NCI-H1092 treated with DMSO at 0.1 percent for 48 hours (cell line): Measurements from ENCODE around the gene ANGPTL2.

Source experiments
- DNase-seq: peaks from one replicate; lab custom pipeline; 2025; lab: John Stamatoyannopoulos, UW

Gene ANGPTL2

DNA sequence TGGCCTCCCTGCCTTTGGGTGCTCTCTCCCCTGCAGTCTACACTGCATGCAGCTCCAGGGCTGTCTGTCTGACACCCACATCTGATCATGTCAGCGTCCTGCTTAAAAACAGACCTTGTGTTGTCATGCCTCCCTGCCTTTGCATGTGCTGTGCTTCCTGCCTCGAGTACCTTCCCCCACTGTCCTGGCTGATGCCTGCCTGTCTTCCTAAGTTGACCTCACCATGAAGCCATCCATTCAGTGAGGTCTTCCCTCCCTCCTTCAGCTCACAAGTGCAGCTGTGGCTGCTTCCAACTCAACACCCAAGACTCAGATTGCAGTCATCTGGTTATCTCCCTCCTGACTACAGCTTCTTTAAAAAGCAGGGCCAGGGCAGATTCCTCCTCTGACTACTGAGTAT, 5.5 kb downstream of the ANGPTL2 start:
- DNase-seq, result no peak

DNA sequence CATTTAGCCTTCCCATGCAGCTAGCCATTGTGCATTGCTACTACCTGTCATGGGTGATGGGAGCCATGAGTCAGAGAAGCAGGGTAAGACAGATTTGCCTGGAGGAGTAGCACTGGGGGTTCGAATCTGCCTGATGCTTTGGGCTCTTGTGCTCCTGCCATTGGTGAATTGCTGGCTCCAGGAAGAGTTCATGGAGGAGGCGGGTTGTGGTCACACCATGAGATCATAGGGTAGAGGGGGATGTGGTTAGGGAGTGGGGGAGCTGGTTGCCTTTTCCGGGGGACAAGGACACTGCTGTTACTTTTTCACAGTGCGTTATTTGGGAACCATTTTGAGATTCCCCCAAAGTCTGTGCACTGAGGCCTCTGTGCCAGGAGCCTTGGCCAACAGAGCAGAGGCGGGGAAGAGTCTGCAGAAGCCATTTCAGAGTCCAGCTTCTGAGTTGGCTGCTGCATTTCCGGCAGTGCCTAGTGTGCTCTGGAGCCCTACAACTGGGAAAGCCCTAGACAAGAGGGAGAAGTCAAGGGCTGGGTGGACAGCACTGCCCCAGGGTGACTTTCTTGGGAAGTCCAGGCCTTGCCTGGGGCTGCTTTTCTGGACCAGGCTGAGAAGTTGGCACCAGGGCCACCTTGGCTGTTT, 6.2 kb downstream of the ANGPTL2 start:
- no peak for DNase-seq

DNA sequence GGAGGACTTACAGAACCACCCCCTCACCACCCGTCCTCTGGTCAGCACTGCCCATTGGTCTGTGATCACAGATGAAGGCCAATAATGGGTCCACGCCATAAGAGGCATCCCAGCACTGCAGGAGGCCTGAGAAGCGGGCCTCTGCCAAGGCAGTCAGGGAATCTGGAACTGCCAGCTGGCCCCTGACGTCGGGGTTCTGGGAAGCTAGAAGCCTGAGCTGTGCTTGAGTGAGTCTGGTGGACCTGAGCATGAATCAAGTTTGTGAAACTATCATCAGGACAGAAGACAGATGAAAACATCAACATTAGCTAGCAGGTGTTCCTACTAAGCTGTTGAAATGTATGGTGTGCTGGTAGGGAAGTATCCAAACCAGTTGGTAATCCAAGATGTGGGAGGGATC, 7.8 kb downstream of the ANGPTL2 start:
- DNase-seq, result no peak

DNA sequence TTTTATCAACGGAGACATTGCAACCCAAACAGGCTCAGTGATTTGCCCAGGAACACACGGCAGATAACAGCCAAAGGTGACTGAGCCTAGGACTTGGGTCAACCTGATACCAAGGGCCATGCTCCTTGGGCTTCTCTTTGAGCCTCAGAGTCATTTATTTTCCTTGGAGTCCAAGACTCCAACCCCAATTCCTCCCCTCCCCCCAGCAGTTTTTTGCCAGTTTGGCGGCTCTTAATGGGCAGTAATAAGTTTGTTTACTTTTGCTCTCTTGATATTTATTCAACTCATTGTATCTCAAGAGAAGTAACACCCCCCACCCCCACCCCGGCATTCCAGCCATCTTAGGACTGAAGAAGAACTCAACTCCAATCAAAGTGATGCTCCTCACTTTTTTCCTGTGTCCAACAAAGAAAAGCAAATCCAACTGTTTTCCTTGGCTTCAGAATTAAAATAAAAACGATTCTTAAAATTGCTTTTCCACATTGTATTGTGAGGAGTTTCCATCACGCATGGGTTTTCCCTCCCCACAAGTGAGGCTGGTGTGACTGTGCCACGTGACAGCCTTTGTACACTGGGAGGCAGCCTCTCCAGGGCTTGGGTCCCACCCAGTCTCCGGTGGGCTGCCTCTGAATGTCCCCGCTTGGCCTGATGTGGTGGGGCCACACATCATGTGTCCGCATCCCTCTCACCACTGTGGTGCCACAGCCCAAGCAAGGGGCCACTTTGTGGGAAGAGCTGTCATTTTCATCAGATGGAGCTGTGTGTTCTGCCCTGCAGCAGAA, 9.1 kb downstream of the ANGPTL2 start:
- no peak for DNase-seq

DNA sequence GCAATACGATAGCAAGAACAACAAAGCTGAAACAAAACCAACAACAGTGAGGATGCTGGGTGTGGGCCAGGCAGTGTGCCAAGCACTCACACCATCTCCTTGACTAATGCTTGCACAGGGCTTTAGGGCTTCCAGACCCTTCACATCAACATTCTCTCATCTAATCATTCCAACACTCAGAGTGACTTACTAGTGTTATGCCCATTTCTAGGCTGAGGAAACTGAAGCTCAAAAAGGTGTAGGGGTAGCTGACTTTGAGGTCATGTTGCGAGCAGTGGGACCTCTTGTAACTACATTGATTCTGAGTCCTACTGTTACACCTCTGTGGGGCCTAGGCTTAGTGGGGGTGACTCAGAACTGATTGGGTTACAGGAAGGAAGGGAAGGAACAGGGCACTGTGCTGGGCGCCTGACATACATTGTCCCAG, 9.7 kb downstream of the ANGPTL2 start:
- DNase-seq, result no peak

DNA sequence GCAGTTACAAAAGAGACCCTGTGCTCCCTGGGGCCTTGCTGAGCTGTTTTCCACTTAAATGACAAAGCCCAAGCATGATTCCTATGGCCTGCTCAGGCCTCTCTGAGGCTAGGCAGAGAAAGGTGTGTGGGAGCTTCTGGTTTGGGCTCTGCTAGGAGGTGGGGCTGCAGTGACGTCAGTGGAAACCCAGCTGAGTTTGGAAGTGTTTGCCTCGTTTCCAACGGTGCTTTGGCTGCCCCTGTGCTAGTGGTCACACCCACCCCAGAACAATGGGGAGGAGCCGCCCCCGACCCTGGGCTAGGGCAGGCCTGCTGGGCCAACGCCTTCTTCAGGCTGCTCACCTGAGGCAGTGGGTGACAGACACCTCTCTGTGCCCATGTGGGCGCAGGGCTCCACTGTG, 10.4 kb downstream of the ANGPTL2 start:
- DNase-seq, result no peak

DNA sequence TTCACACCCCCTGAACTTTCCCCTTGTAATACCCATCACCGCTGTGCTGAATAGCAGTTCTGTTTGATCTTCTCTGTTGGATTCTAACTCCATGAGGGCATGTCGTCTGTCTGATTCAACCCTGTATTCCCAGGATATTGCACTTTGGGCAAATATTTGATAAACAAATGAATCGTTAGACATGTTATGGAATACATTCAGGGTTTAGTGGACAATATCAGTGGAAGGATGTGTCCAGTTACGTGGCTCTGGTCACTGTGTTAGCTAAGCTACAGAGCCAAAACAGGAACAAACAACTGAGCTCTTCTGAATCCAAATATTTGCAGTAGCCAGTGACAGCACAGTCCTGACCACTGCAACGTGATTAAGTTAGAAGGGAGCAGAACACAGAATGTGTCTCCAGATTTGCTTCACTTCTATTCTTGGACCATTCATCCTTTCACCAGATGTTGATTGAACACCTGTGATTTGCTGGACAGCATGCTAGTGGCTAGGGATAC, 13.2 kb downstream of the ANGPTL2 start:
- no peak for DNase-seq

DNA sequence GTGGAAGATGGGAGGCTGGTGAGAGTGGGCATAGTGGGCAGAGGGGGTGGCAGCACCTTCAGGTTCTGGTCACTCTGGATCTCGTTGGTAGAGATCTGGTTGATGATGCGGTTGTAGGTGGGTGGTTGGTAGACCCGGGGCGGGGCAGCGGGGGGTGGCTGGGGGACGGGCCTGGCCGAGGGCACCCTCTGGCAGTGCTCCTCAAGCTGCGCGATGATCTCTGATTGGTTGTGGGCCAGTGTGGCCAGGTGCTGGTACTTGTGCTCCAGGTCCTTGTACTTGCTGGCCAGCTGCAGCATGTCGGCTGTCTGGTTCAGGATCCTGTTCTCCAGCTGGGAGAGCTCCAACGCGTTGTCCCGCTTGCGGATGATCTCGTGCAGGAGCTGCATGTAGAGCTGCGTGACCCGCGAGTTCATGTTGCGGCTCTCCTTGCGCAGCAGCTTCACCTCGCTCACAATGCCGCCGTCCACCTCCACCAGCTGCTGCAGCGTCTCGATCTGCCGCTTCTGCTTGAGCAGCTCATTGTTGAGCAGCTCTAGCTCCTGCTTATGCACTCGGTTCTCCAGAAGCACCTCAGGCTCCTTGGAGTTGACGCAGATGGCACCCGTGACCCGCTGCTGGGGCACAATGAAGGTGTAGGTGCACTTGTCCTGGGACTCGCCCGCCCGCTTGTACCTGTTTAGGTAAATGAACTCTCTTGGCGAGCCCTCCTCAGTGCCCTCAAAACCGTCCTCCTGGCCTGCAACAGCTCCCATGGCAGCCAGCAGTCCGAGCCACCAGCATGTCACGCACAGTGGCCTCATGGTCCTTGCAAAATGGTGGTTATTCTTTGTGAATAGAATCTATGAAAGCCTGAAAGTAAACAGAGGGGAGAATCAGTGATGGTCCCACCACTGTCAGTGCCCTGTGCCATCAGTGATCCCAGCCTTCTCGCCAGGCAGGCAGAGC, 14.2 kb downstream of the ANGPTL2 start:
- no peak for DNase-seq

DNA sequence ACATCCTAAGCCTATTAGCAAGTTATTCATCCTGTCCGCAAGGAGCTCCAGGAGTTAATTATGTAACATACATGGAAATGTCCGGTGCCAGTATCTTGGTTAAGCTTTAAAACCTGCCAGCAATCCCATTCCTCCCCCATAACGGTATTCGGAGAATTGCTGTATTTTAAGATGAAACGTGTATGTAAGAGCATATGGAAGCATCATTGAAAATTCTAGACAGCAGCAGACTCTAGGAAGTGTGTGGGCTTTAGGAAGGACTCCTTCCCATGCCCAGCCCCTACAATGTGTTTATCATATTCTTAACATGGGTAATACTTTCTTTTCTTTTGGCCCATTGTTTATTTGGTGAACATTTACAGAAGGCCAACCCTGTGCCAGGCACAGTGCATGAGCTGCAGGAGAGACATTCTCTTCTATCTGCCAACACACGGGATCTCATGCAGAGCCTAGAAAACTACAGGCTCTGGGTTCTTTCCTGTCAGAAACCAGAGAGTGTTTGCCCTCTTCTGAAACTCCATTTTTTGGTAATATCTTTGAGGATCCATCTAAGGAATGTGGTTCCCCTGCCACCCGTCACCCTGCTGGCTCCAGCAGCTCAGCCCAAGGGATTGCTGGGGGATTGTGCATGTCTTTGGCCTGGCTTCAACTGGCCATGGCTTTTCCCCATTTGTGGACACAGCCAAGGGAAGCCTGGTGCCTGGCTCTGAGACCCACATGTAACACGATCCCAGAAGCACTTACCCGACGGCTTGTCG, 15.1 kb downstream of the ANGPTL2 start:
- no peak for DNase-seq

DNA sequence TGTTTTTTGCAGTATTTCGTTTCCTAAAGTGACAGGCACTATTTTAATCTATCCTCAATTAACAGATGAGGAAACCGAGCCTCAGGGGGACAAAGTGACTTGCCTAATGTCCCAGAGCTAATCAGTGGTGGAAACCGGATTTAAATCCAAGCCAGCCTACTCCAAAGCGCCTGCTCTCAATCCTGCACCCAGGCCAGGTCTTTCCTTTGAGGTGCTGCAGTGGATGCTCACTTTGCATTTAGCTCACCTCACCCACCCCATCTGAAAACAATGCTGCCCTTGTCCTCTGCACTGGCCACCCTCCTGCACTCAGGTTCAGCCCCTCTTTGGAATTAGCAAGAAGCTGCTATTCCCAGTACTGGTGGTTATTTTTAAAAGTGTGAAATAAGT, 16.0 kb downstream of the ANGPTL2 start:
- DNase-seq, result no peak

DNA sequence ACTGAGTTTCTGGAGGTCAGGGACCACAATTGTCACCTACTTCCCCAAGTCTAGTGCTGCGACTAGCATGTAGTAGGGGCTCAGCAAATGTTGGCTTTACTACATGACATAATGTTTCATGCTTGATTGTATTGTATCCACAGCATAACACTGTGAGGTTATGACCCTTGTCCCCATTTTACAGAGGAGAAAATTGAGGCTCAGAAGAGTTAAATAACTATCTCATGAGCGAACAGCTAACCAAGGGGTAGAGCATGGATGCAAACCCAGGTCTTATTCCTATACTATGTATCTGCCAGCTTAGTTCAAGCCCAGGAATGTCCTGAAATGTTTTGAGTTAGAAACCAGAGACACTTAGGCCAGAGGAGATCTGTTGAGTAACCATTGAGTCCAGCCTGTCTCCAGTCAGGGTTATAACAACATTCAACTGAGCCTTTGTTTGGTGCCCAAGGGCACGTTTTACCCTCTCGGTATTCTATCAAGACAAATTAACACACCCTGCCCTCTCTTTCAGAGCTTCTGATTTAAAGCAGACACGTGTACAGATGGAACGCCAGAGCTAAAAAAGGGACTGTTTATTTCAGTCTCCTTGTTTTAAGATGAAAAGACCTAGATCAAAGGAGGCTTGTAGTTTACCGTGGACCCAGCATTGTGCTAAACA, 16.5 kb downstream of the ANGPTL2 start:
- no peak for DNase-seq

DNA sequence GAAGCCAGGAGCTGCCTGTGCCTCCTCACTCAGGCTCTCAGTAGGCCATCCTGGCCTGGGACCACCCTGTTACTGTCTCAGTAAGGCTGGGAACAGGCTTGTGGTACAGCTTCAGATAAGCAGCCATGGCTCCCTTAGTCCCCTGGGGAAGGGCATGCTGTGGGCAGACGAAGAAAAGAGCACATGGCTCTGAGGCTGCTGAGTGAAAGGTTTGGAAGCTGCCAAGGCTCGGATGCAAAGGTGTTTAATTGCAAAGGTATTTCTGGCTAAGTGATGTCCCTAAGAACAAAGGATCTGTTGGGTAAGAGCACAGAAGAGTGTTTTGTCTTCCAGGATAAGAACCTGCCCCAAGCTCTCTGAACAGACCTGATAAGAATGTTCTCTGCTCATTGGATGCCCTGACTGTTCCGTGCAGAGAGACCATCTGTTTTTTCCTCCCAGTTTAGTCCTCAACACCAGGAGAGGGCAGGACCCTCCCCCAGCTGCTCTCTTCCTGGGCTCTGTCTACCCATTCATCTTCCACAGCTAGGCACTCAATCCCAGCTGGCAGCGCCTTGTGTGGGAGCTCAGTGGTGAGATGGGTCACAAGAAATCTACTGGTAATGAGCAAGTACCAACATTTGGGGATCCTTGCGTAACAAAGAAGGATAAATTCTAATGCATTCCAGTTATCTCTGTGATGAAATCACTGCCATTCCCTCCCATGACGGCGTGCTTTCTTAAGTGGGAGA, 17.7 kb downstream of the ANGPTL2 start:
- DNase-seq, result no peak

DNA sequence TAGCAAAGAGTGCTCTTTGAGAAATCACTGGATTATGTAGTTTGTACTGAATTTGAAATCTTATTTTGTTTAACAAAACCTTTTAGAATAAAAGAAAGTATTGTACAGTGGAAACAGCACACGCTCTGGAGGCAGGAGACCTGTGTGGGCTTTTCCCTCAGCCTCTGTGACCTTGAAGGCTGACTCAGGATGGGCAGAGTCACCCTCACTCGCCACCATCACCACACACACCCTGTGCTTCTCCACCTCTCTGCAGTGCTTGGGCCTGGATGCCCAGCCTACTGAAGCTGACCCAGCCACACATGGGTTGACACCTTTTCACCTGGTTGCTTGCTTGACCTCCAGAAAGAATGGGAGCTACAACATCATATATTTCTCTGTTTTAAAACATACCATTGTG, 19.6 kb downstream of the ANGPTL2 start:
- no peak for DNase-seq

DNA sequence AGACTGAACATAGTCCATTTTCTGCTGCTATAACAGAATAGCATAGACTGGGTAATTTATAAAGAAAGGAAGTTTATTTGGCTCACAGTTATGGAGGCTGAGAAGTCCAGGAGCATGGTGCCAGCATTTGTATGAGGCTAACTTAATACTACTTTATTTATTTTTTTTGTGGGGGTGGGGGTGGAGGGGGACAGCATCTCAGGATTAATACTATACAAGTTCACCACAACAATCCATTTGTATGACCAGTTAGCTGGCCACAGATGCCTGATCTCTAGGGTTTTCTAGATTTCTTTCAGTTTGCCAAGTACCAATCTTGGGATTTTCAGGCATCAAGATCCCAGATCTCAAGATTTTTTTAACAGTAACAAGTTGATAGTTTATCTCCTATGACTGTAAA, 20.3 kb downstream of the ANGPTL2 start:
- DNase-seq, result no peak

DNA sequence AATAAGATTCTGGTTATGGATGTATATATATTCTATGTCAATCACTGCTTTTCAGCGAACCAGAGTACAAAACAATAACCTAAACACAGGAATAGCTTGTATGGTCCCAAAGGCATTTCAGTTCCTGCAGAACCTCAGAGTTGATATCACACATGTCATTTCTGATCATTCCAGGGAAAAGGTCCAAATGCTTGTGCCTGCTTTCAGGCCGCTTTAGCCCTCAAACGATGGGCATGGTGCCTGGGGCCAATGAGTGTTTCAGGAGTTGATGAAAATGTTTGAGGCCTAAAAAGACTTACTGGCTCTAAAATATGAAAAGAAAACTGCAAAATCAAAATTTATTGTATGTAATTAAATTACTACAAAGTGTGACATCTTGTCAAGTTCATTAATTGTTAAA, 22.8 kb downstream of the ANGPTL2 start:
- DNase-seq, result no peak

DNA sequence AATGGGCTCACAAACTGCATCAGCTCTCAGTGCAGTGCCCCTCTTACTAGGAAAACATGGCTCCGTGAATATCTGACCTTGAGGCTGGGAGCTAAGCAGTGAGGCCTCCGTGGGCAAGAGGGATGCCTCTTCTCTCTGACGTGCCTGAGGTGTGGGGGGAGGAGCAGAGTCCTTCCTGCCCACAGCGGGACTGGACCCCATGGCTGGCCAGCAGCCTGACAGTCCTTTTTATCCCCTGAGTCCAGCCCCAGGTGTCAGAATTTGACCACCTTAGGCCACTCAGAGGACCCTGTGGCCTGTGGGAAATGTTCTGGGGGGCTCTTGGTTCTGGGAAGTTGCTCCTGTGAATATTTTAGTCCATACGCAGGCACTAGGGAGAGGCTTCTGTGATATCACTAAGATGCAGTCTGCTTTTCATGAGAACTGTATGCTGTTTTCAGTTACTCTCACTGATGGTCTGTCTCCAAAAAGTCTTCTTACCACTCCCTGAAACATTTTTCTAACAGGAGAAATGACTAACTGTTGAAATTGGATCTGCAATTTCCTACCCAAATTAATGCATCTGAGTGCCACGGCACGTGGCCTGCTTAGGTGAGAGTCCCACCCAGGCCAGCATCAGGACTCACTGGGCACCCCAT, 23.4 kb downstream of the ANGPTL2 start:
- no peak for DNase-seq

DNA sequence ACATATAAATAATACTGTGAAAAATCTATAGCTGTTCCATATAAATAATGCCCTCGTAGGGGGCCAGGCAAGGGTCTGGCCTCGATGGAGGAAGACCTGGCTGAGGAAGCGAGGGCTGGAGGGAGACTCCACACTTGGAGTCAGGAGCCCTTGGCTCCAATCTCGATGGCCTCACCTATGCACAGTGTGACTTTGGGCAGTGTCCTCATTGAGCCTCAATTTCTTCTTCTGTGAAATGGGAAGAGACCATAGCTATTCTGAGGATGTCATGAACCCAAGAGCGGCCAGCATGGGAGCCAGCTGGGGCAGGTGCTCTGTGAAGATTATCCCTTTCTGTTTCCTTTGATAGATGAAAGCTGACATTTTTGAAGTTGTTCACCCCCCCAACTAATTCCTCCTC, 24.8 kb downstream of the ANGPTL2 start:
- DNase-seq, result no peak

DNA sequence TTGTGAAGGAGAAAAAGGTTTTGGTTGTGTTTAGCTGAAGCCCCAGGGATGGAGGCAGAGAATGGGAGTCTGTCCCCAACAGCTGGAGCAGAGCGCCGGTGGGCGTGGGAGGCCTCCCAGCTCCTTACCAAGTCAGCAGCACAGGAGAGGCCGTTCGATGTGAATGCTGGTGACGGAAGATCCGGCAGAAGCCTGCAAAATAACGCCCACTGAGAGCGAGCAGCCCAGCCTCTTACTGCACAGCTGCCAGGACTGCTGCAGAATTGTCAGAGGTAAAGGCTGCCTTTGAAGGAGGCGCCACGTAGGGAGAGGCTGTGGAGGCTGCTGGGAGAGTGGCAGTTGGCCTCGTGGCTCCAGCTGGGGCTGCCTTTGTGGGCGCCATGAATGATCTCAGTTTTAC, 26.2 kb downstream of the ANGPTL2 start:
- DNase-seq, result no peak

DNA sequence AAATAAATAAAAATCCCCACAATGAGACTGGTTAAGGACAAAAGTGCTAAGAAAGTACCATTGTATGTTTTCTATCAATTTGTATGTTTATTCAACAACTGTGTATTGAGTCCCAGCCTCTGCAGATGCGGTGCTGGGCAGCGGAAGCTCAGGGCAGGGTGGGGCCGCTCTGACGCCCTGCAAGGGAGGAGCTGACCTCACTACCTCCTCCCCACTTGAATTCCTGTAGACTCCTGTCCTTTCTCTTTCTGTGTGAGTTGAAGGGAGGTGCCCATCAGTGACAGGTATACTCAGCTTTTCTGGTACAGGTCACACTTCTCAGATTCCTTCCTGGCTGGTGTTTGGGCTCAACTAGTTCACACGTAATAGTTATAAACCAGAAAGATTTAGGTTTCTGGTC, 27.0 kb downstream of the ANGPTL2 start:
- no peak for DNase-seq
